ENCODE measurements around the gene PTTG1IP.
"Not testable (repeated sequence)": the region's sequence is repeated elsewhere in the genome, so short reads cannot be mapped to it uniquely, and the experiment has no call there.

PTTG1IP gene

GRCh38 chr21:44885615-44886014 is 12.1 kb upstream of the PTTG1IP start:
- DNase-seq = no peak

GRCh38 chr21:44884097-44884496 is 10.6 kb upstream of the PTTG1IP start:
- DNase-seq = no peak

- no peak for DNase-seq
These were observed 9.8 kb upstream of the PTTG1IP start for GRCh38 chr21:44883250-44883649.

GRCh38 chr21:44881198-44881872 is 7.8 kb upstream of the PTTG1IP start:
- no peak for DNase-seq

GRCh38 chr21:44880405-44881197 is 7.1 kb upstream of the PTTG1IP start:
- DNase-seq = no peak

- DNase-seq = not testable (repeated sequence)
These were observed 5.7 kb upstream of the PTTG1IP start for GRCh38 chr21:44879238-44879637.

GRCh38 chr21:44878053-44878982 is 4.8 kb upstream of the PTTG1IP start:
- no peak for DNase-seq

GRCh38 chr21:44876849-44877575 is 3.5 kb upstream of the PTTG1IP start:
- DNase-seq = no peak

- DNase-seq = no peak
These were observed 1.8 kb upstream of the PTTG1IP start for GRCh38 chr21:44875316-44875700.

- peak in 16 of 56 donors; percentile 8 to 56 (median 24) for DNase-seq
These were observed 1.2 kb upstream of the PTTG1IP start for GRCh38 chr21:44874497-44875315.

- DNase-seq = no peak
These were observed 678 bp upstream of the PTTG1IP start for GRCh38 chr21:44874240-44874496.

GRCh38 chr21:44872649-44873355 is 688 bp downstream of the PTTG1IP start:
- DNase-seq = peak in 13 of 56 donors; percentile 8 to 58 (median 30)

- no peak for DNase-seq
These were observed 1.2 kb downstream of the PTTG1IP start for GRCh38 chr21:44872323-44872648.

- peak in 7 of 56 donors; percentile 10 to 53 (median 22) for DNase-seq
These were observed 1.8 kb downstream of the PTTG1IP start for GRCh38 chr21:44871576-44872269.

GRCh38 chr21:44870748-44871495 is 2.6 kb downstream of the PTTG1IP start:
- peak in 1 of 56 donors; percentile 34 for DNase-seq

GRCh38 chr21:44869781-44870747 is 3.4 kb downstream of the PTTG1IP start:
- DNase-seq = peak in 1 of 56 donors; percentile 13

- no peak for DNase-seq
These were observed 4.8 kb downstream of the PTTG1IP start for GRCh38 chr21:44868707-44869106.

Data from nucleus accumbens (tissue), 56 donors.